H4 (cell line): ENCODE measurements around the gene SECTM1. TPM values are rescaled to one million over a fixed set of nuclear protein-coding genes. Genes with fewer than 3 reads are reported as not detected.
A peak's percentile ranks its signal among the peaks of the same experiment; 100 is the strongest.

ENCODE experiments used
- DNase-seq: peaks from one replicate; pipeline ENCODE4 v3.0.0-alpha.2; 2015; ENCODE audit warnings: low spot score
- total RNA-seq: library from RNA; depleted of rRNA; stranded (reverse); fragments of >200 nt; shearing (Covaris generic); gene quantifications from 2 replicates; pipeline ENCODE4 v1.2.3, GENCODE V29; 2014

The SECTM1 gene
- total RNA-seq, 1 experiment from 2014 or later, result 30.1 TPM

- DNase-seq, result no peak
Observed at GRCh38 chr17:82315703-82316358, 17.7 kb downstream of the SECTM1 start.

- no peak for DNase-seq
Observed at GRCh38 chr17:82314727-82315605, 18.6 kb downstream of the SECTM1 start.

DNA sequence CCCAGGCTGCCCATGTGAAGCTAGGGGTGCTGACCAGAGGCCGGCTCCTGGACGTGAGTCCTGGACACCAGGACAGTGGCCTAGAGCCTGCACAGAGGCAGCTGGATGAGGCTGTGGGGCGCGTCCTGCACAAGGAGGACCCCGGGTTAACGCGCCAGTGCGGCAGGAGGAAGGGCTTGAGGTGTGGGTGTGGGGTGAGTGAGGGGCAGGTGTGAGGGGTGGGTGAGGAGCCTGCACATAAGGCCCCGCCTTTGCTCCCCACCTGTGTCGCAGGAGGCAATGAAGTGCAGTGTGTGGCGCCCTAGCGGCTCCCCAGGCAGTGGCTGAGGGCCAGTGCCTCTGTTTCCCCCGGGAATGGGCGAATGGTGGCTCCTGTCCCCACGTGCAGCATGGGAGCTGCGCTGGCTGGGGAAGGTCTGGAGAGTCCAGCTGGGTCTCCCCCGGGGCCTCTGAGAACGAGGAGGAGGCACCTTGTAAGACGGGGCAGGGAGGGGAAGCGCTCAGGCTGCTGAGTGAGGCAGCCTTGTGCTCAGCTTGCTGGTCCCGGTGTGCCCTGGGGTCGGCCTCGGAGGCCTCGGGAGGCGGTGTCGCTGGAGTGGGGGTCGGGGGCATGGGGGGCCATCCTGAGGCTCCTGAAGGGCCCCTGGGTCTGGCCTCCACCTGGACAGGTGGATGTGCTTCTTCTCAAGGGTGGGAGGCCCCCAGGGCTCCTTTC lies 19.4 kb downstream of the SECTM1 start:
- no peak for DNase-seq

DNA sequence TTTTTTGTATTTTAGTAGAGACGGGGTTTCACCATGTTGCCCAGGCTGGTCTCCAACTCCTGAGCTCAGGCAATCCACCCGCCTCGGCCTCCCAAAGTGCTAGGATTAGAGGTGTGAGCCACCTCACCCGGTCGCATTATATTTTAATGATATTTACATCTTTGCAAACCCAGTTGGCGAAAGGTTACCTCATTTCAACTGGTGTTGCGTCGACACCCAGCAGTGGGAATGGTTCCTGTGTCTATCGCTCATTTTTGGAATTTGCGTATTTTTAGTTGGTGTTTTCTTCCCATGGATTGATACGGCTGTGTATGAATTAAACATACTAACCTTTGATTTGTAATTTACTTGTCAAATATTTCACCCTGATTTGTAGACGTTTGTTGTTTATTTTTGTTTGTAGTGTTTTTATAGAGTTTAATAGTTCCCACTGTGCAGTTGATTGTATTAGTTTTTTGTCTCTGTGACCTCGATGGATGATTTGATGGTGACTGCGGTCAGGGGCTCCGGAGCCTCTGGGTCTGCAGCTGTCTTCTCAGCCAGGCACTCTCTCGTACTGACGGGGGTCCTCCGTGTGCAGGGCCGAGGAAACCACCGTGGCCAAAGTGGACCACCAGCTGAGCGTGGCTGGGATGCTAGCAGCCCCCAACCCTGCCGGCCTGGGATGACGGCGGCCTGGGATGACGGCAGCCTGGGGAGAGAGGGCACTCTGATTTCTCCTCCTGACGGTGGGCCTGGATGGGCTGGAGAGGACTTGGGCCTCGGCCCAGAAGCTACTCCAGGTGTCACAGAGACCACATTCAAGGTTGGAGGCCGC lies 20.2 kb downstream of the SECTM1 start:
- no peak for DNase-seq

DNA sequence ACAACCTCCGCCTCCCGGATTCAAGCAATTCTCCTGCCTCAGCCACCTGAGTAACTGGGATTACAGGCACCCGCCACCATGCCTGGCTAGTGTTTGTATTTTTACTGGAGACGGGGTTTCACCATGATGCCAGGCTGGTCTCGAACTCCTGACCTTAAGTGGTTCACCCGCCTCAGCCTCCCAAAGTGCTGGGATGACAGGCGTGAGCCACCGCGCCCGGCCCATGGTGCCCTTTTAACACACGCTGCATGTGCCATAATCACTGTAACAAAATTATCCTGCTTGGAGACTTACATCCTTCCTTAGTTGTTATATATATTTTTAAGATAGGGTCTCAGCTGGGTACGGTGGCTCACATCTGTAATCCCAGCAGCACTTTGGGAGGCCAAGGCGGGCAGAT lies 21.6 kb downstream of the SECTM1 start:
- DNase-seq, result no peak

GRCh38 chr17:82310877-82311276 lies 22.7 kb downstream of the SECTM1 start:
- no peak for DNase-seq

DNA sequence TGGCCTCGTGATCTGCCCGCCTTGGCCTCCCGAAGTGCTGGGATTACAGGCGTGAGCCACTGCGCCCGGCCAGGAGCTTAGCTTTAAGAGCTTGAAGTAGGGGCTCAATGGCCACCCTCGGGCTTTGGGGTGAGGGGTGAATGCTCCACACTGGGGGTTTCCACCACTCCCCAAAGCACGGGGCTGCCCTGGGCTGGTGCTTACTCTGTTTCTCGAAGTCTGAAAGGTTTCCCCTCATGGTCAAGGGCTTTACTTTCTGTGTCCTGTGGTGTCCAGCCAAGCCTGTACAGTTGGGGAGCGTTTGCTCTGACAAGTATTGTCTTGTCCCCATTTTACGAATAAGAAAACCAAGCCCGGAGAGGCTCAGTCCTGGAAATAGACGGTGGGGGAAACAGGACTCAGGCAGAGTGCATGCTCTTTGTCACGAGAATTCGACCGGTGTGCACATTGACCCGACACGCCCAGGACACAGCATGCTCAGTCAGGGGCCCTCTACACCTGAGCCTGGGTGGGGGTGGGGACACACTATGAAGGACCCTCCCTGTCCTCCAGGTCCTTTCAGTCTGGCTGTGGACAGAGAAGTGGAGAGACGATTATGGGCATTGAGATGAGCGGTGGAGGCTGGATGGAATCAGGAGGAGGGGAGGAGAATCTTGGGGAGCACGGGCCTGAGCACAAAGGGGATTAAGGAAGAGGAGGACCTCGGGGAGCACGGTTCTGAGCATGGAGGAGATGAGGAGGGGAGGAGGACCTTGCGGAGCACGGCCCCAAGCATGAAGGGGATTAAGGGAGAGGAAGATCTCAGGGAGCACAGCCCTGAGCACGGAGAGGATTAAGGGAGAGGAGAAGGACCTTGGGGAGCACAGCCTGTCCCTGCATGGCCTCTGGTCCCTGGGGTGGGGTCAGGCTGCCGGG lies 23.7 kb downstream of the SECTM1 start:
- DNase-seq, result no peak

- DNase-seq, result no peak
Observed at GRCh38 chr17:82305727-82306300, 27.8 kb downstream of the SECTM1 start.

GRCh38 chr17:82304826-82305726 lies 28.5 kb downstream of the SECTM1 start:
- DNase-seq, result no peak

DNA sequence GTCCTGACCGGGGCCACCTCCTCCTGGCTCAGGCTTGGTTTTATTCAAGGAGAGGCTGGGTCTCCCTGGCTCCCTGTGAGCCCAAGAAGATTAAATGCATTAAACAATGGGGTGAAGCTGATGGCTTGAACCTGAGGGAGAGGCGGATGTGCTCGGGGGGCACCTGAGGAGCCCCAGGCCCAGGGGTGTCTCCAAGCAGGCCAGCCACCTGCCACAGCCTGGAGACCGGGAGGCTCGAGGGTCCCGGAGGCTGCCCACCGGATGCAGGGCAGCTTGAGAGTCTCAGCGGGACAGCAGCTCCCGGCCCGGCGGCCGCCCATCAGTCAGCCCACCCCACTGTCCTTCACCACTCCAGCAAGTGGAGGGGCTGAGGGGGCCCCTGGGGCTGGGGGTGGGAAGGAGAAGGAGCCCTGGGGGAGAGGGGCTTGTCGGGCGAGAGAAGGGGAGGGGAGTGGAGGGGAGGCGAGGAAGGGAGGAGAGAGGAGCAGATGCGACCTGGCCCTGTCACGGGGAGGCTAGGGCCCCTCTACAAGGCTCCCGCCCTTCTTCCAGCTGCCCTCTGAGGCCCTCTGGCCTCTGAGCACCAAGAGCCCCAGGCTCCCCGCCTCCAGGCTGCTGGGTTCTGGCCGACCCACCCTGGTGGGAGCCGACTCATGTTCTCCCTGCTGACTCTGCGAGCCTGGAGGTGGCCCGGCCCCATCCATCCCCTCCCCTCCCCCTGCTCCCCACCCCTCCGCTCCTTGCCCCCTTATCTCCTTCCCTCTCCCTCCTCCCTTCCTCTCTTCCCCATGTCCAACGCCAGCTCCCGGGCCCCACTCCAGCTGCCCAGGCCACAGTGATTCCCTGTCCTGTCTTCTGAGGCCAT lies 29.4 kb downstream of the SECTM1 start:
- DNase-seq, result no peak

DNA sequence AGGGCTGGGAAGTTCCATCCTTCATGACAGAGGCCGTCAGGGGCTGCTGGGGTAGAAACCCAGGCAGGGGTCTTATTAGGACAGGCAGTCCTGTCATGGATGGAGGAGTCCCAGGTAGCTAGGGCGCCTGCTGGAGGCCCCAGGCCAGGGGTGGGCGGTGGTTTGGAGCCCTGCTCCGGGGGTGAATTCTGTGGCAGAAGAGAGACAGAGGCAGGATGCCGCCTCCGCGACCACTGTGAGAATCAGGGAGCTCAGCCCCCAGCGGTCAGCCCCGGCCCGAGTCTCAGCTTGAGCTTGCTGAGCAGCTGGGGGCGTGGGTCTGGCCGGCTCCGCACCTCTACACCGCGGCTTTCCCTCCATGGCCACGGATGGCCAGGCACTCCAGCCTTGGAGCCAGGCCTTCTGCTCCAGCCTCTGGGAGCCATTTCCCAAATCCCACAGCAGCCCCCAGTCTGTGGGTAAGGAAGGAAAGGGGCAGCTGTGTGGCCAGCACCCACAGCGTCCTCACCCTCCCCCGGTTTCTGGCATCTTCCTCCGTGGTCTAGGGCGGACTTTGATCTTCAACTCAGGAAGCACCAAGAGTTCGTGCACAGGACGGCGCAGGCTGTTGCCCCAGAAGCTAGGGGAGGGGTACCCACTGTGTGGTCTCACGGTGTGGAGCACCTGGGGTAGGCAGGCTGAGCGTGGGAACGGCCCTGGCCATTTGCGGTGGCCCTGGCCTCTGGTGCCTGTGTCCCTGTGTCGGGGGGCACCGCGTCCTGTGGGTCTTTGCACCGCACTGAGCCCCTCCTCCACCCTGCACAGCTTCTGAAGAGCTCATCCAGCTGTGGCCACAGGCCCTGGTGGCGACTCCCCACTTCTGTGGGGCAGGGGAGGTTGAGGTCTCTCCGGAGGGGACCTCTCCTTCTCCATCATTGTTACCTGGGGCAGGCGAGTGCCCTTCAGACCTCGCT lies 30.3 kb downstream of the SECTM1 start:
- DNase-seq, result no peak

- DNase-seq, result no peak
Observed at GRCh38 chr17:82302568-82302963, 31.0 kb downstream of the SECTM1 start.

DNA sequence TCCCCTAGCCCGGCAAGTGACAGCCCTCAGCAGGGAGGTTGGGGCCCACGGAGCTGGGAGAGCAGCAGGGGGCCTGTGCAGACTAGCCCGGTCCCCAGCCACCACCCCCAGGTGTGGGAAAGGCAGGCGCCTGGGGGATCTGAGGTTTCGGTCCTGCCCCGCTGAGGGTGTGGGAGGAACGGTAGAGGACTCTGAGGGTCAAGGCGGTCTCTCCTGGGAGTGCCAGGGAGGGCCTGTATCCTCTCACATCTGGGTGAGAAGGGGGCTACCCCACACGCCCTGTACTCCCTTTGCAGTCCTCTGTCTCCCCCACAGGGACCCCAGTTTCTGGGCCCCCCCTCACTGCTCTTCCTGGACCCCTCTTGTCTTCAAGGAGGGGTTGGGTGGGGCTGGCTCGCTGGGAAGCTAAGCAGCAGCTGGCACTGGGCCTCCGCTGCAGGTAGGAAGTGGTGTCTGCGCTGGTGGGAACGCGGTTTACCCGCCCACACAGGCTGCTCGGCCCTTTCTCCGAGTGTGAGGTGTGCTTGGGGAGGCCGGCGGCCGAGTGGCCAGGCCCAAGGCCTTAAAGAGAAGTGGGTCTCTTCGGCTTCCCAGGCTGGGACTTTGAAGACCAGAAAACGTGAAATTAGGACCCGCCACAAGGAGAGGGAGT lies 31.5 kb downstream of the SECTM1 start:
- DNase-seq, result no peak

DNA sequence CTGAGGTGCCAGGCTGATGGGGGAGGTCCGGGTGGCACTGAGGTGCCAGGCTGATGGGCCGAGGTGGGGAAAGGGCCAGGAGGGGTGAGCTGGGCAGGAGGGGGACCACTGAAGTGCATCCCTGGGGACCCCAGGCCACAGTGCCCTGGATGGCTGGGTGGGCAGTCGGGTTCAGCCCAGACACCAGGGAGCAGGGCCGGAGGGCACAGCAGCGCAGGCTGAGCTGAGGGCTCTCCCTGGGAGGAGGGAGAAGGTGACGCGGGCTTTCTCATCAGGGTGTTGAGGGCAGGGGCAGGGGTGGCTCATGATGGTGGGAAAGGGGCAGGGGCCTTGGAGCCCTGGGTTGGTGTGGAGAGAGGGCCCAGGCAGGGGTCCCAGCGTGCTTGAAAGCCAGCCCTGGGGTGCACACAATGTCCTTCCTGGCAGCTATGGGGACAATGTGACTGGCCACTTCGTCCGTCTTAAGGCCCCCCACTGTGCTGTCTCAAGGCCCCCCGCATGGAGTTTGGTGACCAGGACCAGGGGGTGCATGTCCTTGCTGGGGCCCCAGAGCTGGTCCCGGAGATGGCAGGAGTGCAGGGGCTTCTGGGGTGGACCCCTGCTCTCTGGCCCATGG lies 32.2 kb downstream of the SECTM1 start:
- DNase-seq, result no peak

- DNase-seq, result peak; percentile 79
Observed at GRCh38 chr17:82300707-82301270, 32.8 kb downstream of the SECTM1 start.

DNA sequence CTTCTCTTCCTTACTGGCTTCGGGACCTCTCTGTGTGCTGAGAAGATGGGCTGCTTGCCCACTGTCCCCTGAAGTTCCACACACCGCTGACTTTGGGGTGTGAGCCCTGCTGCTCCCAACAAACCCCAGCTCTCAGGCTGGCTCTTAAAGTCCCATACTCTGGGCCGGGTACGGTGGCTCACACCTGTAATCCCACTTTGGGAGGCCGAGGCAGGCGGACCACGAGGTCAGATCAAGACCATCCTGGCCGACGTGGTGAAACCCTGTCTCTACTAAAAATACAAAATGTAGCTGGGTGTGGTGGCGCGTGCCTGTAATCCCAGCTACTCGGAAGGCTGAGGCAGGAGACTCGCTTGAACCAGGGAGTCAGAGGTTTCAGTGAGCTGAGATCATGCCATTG lies 33.3 kb downstream of the SECTM1 start:
- no peak for DNase-seq
